Activated CD4-positive, CD25-positive, alpha-beta regulatory T cell treated with anti-CD3 and anti-CD28 coated beads, Interleukin-2, amount 50 U/mL, for 16 hours (primary cell): ENCODE data around the gene NSUN7.

Experiments
- DNase-seq: peaks from one replicate; pipeline ENCODE4 v3.0.0-alpha.2; 2020; ENCODE audit warnings: low read depth, low spot score

The NSUN7 gene

GRCh38 chr4:40820101-40820500 is 70.3 kb downstream of the NSUN7 start:
- DNase-seq, result no peak

GRCh38 chr4:40822420-40823166 is 72.8 kb downstream of the NSUN7 start:
- DNase-seq, result no peak

GRCh38 chr4:40825014-40825838 is 75.5 kb downstream of the NSUN7 start:
- DNase-seq, result no peak

- no peak for DNase-seq
These were observed 77.1 kb downstream of the NSUN7 start for GRCh38 chr4:40826821-40827220.

- no peak for DNase-seq
These were observed 78.0 kb downstream of the NSUN7 start for GRCh38 chr4:40827758-40828157.

- DNase-seq, result no peak
These were observed 78.9 kb downstream of the NSUN7 start for GRCh38 chr4:40828661-40829060.

GRCh38 chr4:40829586-40829985 is 79.8 kb downstream of the NSUN7 start:
- DNase-seq, result no peak

- no peak for DNase-seq
These were observed 81.6 kb downstream of the NSUN7 start for GRCh38 chr4:40831146-40831907.

GRCh38 chr4:40832175-40832574 is 82.4 kb downstream of the NSUN7 start:
- no peak for DNase-seq

GRCh38 chr4:40833212-40833611 is 83.5 kb downstream of the NSUN7 start:
- no peak for DNase-seq

GRCh38 chr4:40837094-40837870 is 87.5 kb downstream of the NSUN7 start:
- DNase-seq, result no peak

- no peak for DNase-seq
These were observed 89.0 kb downstream of the NSUN7 start for GRCh38 chr4:40838742-40839141.

- DNase-seq, result no peak
These were observed 90.7 kb downstream of the NSUN7 start for GRCh38 chr4:40840255-40840984.

GRCh38 chr4:40840985-40841571 is 91.3 kb downstream of the NSUN7 start:
- peak; percentile 45 for DNase-seq

GRCh38 chr4:40842318-40842717 is 92.6 kb downstream of the NSUN7 start:
- DNase-seq, result no peak

GRCh38 chr4:40842725-40843423 is 93.1 kb downstream of the NSUN7 start:
- no peak for DNase-seq

- DNase-seq, result no peak
These were observed 93.9 kb downstream of the NSUN7 start for GRCh38 chr4:40843696-40844095.

GRCh38 chr4:40844261-40844660 is 94.5 kb downstream of the NSUN7 start:
- DNase-seq, result no peak

- DNase-seq, result no peak
These were observed 95.5 kb downstream of the NSUN7 start for GRCh38 chr4:40845154-40845835.
